PFSK-1 (cell line): ENCODE measurements around the gene ETFA.

Source experiments
- FOXP2 ChIP-seq: optimal IDR thresholded peaks from 2 replicates; pipeline ENCODE3; 2011; ENCODE audit warnings: borderline replicate concordance, control low read depth, inconsistent platforms; ENCODE audit not compliant: insufficient read depth; ENCODE audit errors: extremely low read length, extremely low read depth
- POLR2AphosphoS5 ChIP-seq: IDR thresholded peaks from 2 replicates; pipeline ENCODE4 v1.6.1; 2012; ENCODE audit warnings: low read depth, mild to moderate bottlenecking, control low read depth, low read length, moderate library complexity
- REST ChIP-seq, 2 experiments: IDR thresholded peaks; 2 replicates each; pipeline versions ENCODE4 v1.6.1 to v1.8.0; 2011 to 2012; ENCODE audit warnings: low read depth in 2 of 2, low read length in 2 of 2, control low read depth in 1 of 2, inconsistent platforms in 1 of 2, mild to moderate bottlenecking in 1 of 2, moderate library complexity in 1 of 2; ENCODE audit not compliant: insufficient read depth in 1 of 2
- SIN3A ChIP-seq: IDR thresholded peaks from 2 replicates; pipeline ENCODE4 v1.6.1; 2012; ENCODE audit warnings: mild to moderate bottlenecking, low read length, moderate library complexity, borderline replicate concordance; ENCODE audit not compliant: insufficient read depth
- TAF1 ChIP-seq: IDR thresholded peaks from 2 replicates; pipeline ENCODE4 v1.6.1; 2012; ENCODE audit warnings: low read length, control low read depth, borderline replicate concordance; ENCODE audit not compliant: insufficient read depth

- no peak for TF ChIP-seq POLR2AphosphoS5
- TF ChIP-seq SIN3A: no peak
- no peak for TF ChIP-seq FOXP2
- TF ChIP-seq TAF1: no peak
- no peak for TF ChIP-seq REST (IDR thresholded peaks at IDR 0.05; ENCODE audit: insufficient read depth in 1 of 2, low read depth in 2 of 2, low read length in 2 of 2)
Measured at GRCh38 chr15:76200641-76201105, 110.6 kb downstream of the ETFA start.
